PFSK-1 (cell line): ENCODE measurements around the gene MACROD1.

Experiments used
- FOXP2 ChIP-seq: optimal IDR thresholded peaks from 2 replicates; pipeline ENCODE3; 2011; ENCODE audit warnings: borderline replicate concordance, control low read depth, inconsistent platforms; ENCODE audit not compliant: insufficient read depth; ENCODE audit errors: extremely low read length, extremely low read depth
- POLR2AphosphoS5 ChIP-seq: IDR thresholded peaks from 2 replicates; pipeline ENCODE4 v1.6.1; 2012; ENCODE audit warnings: low read depth, mild to moderate bottlenecking, control low read depth, low read length, moderate library complexity
- REST ChIP-seq, 2 experiments: IDR thresholded peaks; 2 replicates each; pipeline versions ENCODE4 v1.6.1 to v1.8.0; 2011 to 2012; ENCODE audit warnings: low read depth in 2 of 2, low read length in 2 of 2, control low read depth in 1 of 2, inconsistent platforms in 1 of 2, mild to moderate bottlenecking in 1 of 2, moderate library complexity in 1 of 2; ENCODE audit not compliant: insufficient read depth in 1 of 2

GRCh38 chr11:64128255-64129006, 37.5 kb downstream of the MACROD1 start:
- no peak for TF ChIP-seq POLR2AphosphoS5
- TF ChIP-seq FOXP2 = no peak
- TF ChIP-seq REST (IDR thresholded peaks at IDR 0.05; ENCODE audit: insufficient read depth in 1 of 2, low read depth in 2 of 2, low read length in 2 of 2) = no peak
